Measurements from ENCODE around the gene ARFRP1. TPM values are rescaled to one million over a fixed set of nuclear protein-coding genes. Genes with fewer than 3 reads are reported as not detected.

The ARFRP1 gene
- total and polyA plus RNA-seq, 2 experiments from 2014 or later, result 16.7 to 24.6 TPM

GRCh38 chr20:63734111-63734945 lies 26.6 kb upstream of the ARFRP1 start (continued):
- TF ChIP-seq ZNF462 (CRISPR knock-in tag; IDR thresholded peaks at IDR 0.05), result no peak
- TF ChIP-seq EZH2 (IDR thresholded peaks at IDR 0.05; ENCODE audit: low read depth, unreplicated experiment), result no peak
- no peak for TF ChIP-seq CTCF (conservative IDR thresholded peaks at IDR 0.05; ENCODE audit: low read depth in 2 of 2)
- TF ChIP-seq STAT1 (IDR thresholded peaks at IDR 0.05; ENCODE audit: unreplicated experiment), result no peak
- no peak for TF ChIP-seq CREB1 (CRISPR knock-in tag; IDR thresholded peaks at IDR 0.05; ENCODE audit: low read depth)
- no peak for TF ChIP-seq ZNF114 (CRISPR knock-in tag; IDR thresholded peaks at IDR 0.05)
- no peak for TF ChIP-seq ZNF331 (CRISPR knock-in tag; IDR thresholded peaks at IDR 0.05; ENCODE audit: low read depth)
- no peak for TF ChIP-seq POLR2AphosphoS5 (IDR thresholded peaks at IDR 0.05; ENCODE audit: low read depth)
- TF ChIP-seq NANOG (IDR thresholded peaks at IDR 0.05; ENCODE audit: borderline replicate concordance), result no peak
